Panc1 (cell line): ENCODE data around the gene SND1.

Experiments
- TCF7L2 ChIP-seq: IDR thresholded peaks from 2 replicates; pipeline ENCODE4 v1.6.1; 2011; ENCODE audit warnings: mild to moderate bottlenecking, low read depth, low read length, inconsistent platforms
- TF ChIP-seq, protein P1 (sequence below): fragments of 450-650 bp; IDR thresholded peaks from 2 replicates; pipeline ENCODE4 v1.5.1; 2017; ENCODE audit warnings: mild to moderate bottlenecking

DNA sequence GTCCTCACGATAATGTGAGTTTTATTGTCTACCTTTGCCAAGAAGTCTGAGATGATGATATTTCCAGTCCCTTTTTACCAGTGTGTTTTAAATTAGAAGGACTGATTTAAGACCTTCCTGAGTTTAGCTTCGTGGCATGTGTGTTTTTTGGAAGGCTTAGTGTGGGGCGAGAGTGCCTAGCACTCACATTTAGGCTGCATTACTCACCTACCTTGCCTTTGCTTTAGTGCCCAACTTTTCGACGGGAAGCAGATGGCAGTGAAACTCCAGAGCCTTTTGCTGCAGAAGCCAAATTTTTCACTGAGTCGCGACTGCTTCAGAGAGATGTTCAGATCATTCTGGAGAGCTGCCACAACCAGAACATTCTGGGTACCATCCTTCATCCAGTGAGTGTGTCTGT is 50.9 kb downstream of the SND1 start:
- TF ChIP-seq, protein P1, sequence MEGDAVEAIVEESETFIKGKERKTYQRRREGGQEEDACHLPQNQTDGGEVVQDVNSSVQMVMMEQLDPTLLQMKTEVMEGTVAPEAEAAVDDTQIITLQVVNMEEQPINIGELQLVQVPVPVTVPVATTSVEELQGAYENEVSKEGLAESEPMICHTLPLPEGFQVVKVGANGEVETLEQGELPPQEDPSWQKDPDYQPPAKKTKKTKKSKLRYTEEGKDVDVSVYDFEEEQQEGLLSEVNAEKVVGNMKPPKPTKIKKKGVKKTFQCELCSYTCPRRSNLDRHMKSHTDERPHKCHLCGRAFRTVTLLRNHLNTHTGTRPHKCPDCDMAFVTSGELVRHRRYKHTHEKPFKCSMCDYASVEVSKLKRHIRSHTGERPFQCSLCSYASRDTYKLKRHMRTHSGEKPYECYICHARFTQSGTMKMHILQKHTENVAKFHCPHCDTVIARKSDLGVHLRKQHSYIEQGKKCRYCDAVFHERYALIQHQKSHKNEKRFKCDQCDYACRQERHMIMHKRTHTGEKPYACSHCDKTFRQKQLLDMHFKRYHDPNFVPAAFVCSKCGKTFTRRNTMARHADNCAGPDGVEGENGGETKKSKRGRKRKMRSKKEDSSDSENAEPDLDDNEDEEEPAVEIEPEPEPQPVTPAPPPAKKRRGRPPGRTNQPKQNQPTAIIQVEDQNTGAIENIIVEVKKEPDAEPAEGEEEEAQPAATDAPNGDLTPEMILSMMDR = no peak
- no peak for TF ChIP-seq TCF7L2
